HG02938 (cell line): ENCODE measurements around the gene HLTF.

Experiments
- ATAC-seq: cut with Tn5 transposase; IDR thresholded peaks from one replicate; pipeline ENCODE4 v1.9.1; 2021; ENCODE audit warnings: mild to moderate bottlenecking, moderate library complexity; ENCODE audit not compliant: unreplicated experiment

HLTF gene

DNA sequence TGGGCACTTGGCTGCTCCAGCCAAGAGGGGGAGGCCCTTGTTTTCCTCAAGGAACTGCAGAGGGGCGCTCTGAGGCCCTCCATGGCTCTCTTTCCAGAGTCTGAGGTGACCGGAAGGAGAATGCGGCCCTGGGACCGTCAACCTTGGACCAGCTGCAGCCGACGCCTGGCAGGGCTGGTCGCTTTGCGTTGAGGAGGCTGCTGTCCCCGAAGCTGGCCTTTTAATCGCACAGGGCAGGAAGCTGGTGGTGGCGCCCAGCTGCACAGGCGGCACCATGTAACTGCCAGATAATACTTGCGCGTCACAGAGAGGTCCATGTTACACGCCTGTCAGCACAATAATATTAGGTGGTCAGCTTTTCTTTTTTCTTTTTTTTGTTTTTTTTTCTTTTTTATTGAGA, 875 bp upstream of the HLTF start:
- no peak for ATAC-seq

GRCh38 chr3:149085828-149086231, 503 bp downstream of the HLTF start:
- peak; percentile 34 for ATAC-seq

GRCh38 chr3:149081772-149082171, 4.6 kb downstream of the HLTF start:
- no peak for ATAC-seq

- ATAC-seq = no peak
These were observed 5.6 kb downstream of the HLTF start for GRCh38 chr3:149080699-149081091.

DNA sequence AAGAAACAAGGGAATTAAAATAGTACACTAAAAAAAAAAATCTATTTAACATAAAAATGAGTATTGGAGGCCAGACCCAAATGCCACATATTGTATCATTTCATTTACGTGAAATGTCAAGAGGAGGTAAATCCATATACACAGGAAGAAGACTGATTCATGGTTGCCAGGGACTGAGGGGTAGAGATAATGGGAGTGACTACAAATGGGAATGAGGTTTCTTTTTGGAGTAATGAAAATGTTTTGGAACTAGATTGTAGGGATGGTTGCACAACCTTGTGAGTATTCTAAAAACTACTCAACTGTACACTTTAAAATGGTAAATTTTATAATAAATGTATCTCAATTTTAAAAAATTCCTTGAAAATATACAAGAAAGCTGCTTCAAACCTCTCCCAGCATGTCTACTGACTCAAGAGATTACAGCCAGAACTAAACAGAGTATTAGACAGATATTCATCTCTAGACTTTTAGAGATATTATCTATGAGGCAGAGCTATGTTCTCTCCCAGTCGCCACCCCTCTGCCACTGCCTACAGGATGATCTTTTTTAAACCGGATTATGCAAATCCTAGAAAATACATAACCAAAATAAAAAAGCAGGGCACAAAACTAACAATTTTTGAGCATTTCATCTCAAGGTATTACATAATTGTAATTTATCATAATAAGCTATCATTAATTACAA, 6.2 kb downstream of the HLTF start:
- ATAC-seq = no peak

DNA sequence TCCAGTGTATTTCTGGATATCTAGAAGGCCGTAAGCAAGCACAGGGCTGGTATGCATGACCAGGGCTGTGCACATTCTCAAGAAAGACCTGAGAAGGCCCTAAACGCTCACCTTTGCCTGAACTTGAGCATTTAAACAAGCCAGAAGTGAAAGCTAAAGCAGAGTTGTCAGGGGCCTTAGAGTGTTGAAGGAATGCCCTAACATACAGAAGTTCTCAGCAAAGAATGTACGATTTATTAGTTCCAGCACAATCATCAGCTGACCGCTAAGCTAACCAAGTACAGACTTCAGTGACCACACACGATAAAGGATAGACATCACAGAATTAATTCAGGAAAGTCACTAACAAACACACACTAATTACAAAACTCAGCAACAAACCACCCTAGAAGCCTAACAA, 8.7 kb downstream of the HLTF start:
- ATAC-seq = no peak

- ATAC-seq = no peak
These were observed 18.4 kb downstream of the HLTF start for GRCh38 chr3:149067883-149068282.

GRCh38 chr3:149061776-149062175, 24.6 kb downstream of the HLTF start:
- ATAC-seq = no peak

DNA sequence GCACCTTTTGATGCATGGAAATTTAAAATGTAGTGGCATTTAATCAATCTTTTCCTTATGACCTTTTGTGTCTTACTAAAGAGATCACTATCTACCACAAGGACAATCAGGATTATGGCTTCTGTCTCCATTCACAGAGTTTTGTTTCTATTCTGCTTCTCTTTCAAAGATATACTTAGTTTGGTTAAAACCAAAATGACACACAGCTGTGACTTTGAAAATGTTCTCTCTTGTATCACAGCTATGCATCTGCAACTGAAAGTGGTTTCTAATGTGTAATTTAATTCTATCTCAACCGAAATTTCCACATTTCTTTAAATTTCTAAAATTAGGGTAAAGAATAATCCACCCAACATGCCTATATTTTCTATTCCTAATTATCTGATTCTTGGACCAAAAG, 27.7 kb downstream of the HLTF start:
- no peak for ATAC-seq

GRCh38 chr3:149058198-149058597, 28.1 kb downstream of the HLTF start:
- no peak for ATAC-seq

DNA sequence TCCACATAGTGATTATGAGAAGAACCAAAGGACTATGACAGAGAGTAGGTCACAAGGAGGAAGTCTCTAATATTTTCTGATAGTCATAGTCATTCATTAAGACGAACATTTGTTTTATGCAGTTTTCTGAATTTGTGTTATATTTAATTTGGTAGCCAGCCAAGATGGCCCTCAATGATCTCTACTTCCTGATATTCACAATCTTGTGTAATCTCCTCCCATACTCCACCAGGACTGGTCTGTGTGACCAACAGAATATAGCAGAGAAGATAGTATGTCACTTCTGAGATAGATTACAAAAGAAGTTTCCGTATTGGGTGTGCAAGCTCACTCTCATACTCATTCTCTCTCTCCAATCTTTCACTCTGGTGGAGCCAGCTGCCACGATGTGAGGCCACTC, 30.8 kb downstream of the HLTF start:
- ATAC-seq = no peak

GRCh38 chr3:149044339-149045083, 41.8 kb downstream of the HLTF start:
- ATAC-seq = no peak

- peak; percentile 89 for ATAC-seq
These were observed 43.4 kb downstream of the HLTF start for GRCh38 chr3:149042789-149043386.

DNA sequence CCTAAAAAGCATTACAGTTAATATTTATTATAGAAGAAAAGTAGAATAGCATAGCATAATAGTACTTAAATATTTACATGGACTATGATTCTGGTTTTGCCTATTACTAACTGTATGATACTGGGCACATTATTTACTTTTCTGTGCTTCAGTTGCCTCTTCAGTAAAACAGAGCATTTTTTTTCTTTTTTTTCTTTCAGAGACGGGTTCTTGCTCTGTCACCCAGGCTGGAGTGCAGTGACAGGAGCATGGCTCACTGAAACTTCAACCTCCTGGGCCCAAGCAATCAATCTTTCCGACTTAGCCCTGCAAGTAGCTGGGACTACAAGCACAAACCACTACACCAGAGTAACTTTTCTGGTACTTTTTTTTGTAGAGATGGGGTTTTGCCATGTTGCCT, 48.0 kb downstream of the HLTF start:
- no peak for ATAC-seq

DNA sequence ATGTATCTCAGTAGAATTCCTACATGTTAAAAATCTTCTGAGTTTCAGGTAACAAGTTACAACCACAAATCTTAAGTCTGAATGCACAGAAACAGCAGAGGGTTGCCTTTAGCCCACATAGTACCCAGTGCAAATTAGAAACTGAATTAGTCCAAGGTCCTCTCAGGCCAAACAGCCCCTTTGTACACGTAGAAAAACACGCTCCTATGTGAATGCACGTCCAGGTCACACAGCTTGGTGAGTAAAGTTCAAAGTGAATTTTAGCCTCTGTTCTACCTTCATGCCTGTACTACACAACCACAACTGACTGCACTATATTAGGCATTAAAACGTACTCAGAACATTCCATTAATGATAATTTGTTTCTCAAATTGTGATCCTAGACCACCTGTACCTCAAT, 48.6 kb downstream of the HLTF start:
- no peak for ATAC-seq

DNA sequence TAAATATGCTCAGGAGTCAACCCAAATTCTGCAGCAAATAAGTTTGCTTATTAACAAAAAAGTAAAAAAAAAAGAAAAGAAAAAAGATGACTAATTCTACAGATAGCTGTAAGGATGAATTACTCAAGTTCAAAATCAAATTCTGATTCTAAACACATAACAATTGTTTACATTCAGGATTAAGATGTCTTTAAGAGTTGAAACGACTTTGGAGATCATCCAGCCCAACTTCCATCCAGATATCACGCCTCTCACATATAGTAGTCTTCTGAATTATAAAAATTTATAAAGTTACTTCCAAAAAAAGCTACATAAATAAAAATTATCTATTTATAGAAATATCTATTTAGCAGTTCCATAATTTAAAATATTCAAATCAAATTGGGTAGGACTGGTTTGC, 55.2 kb downstream of the HLTF start:
- no peak for ATAC-seq

DNA sequence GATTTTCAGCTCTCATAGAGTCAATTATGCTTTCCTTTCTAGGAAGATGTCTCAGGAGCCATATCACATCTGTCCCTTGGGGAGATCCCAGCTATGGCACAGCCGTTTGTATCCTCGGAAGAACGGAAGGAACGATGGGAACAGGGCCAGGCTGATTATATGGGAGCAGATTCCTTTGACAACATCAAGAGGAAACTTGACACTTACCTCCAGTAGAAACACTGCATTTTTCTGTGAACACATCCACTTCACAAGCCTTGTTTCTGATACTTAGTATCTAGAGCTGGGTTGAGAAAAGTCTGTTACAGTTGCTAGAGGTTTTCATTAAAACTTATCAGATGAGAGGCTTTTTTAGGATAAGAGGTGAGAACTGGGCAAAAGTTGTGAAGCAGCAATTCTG, 59.6 kb downstream of the HLTF start:
- ATAC-seq = no peak

DNA sequence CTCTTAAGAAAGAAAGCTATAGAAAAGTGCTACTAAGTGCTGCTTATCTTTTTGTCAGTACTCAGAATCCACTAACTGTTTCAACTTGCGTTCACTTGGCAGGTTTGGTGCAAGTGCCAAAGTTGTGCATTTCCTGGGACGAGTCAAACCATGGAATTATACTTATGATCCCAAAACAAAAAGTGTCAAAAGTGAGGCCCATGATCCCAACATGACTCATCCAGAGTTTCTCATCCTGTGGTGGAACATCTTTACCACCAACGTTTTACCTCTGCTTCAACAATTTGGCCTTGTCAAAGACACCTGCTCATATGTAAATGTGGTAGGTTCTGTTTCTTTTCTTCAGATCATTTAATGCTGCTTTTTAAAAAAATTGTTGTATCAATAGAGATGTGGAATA, 62.4 kb downstream of the HLTF start:
- no peak for ATAC-seq

- no peak for ATAC-seq
These were observed 64.5 kb downstream of the HLTF start for GRCh38 chr3:149021830-149022229.

DNA sequence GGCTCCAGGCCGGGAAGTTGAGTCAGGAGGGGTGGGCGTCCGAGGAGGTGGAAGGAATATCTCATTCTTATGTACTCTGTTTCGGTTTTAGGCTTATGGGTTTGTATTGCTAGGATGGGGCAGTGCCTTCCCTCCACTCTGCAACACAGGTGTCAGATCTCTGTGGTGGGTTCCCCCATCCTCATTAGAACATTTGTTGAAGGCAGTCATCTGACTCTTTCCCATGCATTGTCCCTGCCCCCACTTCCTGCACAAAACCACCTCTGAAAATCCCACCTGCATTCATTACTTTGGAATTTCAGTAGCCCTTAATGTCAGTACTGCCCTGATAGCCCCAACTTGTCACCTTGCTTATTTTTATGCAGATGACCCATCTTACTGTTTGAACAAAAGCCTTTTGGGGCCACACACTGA, 65.5 kb downstream of the HLTF start:
- no peak for ATAC-seq

DNA sequence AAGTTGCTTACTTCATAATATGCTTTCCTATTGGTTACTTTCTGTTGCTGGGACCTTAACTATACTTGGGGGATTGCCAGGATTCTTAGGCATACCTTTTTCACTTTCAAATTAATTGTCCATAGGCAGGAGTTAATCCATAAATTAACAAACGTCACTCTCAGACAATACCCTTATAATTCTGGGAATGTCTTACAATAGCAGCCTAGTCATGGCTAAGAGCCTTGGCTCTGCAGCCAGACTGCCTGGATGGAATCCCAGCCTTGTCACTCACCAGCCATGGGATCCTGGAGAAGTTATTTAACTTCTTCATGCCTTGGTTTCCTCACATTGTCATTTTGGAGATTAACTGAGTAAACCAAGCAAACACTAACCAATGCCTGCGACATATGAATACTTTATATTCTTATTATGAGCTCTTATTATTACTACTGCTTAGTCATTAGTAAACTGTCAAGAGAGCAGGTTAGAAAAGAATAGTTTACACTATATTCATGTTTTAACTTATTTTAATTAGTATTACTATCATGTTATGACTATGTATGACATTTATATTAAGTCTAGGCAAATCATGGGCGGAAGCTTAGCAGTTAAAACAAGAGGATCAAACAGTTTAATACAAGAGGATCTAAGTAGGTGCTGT, 66.0 kb downstream of the HLTF start:
- no peak for ATAC-seq

GRCh38 chr3:149019580-149019979, 66.8 kb downstream of the HLTF start:
- no peak for ATAC-seq
